NCI-H748 treated with DMSO at 0.1 percent for 48 hours (cell line): ENCODE measurements around the gene CDH9.
"Not testable (repeated sequence)": the region's sequence is repeated elsewhere in the genome, so short reads cannot be mapped to it uniquely, and the experiment has no call there.

ENCODE experiments used
- DNase-seq: peaks from one replicate; lab custom pipeline; 2025; lab: John Stamatoyannopoulos, UW

Gene CDH9

DNA sequence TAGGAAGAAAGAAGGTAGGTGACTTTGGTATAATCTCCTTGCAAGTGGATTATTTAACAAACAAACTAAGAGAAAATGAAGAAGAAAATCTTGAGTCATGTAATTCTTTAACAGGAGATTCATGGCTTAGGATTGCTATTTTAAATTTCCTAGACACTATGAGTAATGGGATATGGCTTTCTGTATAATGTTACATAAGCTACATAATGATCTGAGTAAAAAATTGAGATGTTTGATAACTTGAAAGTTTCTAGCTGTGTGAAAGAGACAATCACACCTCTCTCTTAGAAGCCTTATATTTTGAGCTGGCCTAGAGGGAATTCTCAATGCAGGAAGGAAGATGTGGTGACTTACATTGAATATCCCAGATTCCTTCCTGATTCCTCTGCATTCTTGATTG is 92.5 kb downstream of the CDH9 start:
- DNase-seq = no peak

GRCh38 chr5:26942481-26942880 is 95.9 kb downstream of the CDH9 start:
- no peak for DNase-seq

DNA sequence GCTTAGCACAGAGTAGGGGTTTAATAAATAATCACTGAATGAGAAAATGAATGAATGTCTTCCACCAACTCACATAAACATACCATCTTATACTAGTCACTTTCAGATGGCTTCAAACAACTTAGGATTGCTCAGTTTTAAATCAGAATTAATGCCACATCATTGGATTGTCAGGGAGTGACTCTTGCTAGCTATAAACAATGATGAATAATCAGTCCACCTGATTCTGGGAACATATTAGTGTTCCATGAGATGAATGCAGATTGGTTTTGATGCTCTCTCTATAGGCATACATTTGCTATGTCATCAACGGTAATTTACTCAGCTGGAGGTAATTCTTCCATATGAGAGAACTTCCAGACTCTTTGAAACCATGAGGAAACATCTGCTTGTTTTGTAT is 97.4 kb downstream of the CDH9 start:
- peak; percentile 90 for DNase-seq

DNA sequence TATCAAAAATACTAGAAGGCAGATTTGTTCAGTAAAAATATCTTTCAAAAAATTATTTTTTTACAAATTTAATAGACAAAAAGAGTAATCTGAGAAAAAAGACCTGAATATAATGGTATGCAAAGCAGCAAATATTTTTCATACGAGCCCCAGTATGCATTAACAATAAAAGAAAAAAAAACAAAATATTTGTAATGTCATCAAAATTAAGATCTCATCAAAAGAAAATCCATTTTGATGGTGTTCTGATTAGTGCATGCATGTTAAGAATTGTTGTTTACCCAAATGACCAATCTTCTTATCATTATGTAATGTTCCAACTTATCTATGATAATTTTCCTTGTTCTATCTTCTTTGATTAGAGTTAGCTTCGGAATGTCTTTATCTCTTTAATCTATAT is 106.1 kb downstream of the CDH9 start:
- no peak for DNase-seq

GRCh38 chr5:26921439-26921838 is 116.9 kb downstream of the CDH9 start:
- DNase-seq = no peak

DNA sequence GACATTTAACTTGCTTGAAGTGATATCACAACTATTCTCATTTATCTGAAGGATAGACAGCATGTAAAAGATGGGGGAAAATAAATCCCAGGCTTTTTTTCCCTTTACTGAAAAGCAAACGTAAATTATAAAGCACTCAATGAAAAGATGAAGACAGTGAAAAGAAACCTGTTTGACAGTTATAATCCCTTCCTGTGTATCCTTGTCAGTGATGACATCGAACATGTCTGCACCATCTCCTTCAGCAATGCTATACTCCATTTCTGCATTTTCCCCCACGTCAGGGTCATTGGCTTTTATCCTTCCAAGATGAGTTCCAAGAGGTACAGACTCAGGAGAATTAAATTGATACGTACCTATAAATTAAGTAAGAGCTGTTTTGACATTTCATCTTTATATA is 134.9 kb downstream of the CDH9 start:
- DNase-seq = no peak

DNA sequence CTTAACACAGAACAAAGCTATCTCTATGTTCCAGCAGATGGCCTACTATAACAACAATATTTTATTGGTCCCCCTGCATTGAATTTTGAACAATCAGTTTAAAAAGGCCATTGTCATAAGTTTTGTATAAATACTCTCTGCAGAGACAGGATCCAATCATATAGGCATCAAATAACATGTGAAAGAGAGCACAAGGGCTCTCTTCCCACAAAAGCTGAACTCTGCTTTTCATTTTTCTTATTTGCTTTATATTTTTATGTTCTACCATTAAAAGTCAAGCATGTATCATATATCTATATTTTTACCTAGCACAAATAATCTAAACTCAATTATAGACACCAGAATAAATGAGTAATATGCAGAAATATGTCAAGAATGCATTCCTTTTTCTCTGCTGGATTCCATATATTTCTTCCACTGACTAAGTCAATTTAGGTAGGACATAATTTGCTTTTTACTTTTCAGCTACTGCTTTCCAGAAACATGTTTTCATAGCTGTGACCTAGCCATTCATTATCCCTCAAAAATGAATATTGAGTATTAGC is 143.6 kb downstream of the CDH9 start:
- no peak for DNase-seq

DNA sequence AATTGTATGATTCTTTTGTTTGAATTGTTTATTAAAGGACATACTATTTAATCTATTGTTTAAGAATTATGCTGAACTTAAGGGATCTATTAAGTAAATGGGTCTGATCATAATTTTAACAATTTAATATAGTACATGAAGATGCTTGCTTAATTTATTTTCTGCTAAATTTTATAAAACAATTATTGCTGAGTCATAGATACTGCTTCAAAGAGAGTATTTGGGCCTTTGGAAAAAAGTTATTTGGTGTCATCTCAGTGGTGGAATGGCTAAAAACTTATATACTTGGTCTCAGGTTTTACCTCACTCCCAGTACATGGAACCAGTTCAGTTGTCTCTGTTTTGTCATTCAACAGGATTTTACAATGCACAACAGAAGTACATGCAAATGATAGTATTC is 145.3 kb downstream of the CDH9 start:
- DNase-seq = no peak

DNA sequence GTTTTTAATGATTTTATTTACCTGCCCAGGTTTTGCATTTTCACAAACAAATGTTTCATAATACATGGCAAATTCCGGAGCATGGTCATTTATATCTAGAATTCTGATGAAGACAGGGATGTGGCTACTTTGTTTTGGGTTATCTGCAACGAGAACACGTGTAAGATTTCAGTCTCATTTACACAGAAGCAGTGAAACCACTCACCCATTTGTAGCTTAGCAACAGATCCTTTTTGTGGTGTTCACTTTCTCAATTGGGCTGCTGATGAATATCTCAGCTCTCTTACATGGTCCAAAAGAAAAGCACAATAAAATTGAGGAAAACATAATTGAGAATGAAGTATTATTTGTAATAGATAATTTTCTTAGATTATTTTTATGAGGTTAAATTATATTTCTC is 148.6 kb downstream of the CDH9 start:
- peak; percentile 94 for DNase-seq

DNA sequence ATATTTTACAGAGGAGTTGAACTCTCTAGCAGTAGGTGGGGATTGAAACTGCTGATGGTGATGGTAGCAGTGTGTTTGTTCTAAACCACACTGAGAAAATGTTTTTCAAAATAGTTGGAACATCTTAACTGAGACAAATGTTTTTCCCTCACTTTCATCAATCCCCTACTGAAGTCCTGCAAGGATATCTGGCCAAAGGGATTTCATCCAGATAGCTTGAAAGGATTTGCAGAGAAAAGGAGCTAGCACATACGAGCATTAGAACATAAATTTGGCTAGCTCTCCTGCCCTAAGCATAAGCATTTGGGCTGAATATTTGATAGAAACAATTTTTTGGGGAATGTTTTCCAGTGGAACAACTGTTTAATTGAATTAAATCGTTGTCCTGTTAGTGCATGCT is 153.9 kb downstream of the CDH9 start:
- DNase-seq = no peak

- DNase-seq = no peak
These were observed 155.0 kb downstream of the CDH9 start for GRCh38 chr5:26883375-26883774.

DNA sequence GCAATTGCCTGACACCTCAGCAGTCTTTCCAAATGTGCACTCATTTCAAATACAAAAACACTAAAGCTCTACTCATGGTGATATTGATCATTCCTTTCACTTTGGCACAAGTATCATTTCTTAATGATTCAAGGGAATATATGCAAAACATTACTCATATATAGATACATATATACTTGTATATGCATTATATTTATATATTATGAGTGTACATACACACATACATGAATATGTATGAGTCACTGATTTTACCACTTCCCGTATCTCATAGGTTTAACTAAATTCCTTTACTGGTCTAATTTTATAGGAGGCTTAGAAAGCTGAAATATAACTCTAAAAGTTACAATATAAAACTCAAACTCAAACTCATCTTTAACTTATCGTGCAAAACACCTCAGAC is 156.5 kb downstream of the CDH9 start:
- DNase-seq = no peak

DNA sequence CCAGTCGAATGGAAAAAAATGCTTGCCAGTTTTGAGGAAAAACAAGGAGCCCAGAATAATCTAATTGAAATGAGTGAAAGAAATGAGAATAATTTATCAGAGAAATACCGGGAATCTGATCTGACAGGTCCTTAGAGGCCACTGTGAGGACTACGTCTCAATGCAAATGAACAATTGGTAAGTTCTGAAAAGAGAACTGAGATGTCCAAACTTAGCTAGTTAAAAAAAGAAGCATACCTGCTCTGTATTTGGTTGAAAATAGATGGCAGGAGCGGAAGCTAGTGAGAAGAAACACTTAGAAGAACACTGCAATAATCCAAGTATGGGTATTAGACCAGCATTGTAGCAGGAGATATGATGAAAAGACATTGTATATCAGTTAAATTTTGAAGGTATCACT is 161.2 kb downstream of the CDH9 start:
- no peak for DNase-seq

DNA sequence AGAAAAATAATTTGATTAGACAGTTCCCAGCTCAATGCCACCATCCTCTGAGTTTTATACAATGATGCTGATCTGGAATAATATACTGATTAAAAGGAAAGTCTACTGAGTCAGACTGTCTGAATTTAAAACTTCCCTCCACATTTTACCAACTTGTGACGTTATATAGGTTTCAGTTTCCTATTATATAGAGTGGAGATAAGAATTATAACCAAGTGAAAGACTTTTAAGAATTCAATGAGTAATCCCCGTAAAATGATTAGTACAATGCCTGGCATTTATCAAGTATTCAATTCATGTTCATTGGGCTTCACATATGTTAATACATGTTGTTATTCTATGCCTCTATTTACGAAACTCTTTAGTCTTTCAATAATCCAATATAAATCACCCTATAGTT is 166.0 kb downstream of the CDH9 start:
- DNase-seq = no peak

- DNase-seq = no peak
These were observed 168.6 kb downstream of the CDH9 start for GRCh38 chr5:26869781-26870180.

GRCh38 chr5:26868504-26868903 is 169.9 kb downstream of the CDH9 start:
- DNase-seq = no peak

DNA sequence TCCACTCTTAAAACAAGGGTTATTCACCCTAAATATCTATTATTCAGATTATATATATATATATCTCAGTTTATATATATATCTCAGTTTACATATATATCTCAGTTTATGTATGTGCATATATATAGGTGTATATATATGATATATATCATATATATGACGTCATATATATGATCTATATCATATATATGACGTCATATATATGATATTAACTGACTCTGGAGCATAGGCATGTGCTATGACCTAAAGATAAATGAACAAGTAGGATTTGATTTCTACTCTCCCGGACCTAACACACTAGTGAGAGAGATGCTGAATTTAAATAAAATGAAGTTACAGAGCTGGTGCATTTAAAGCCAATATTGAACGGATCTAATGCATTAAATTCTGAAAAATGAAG is 174.3 kb downstream of the CDH9 start:
- no peak for DNase-seq

DNA sequence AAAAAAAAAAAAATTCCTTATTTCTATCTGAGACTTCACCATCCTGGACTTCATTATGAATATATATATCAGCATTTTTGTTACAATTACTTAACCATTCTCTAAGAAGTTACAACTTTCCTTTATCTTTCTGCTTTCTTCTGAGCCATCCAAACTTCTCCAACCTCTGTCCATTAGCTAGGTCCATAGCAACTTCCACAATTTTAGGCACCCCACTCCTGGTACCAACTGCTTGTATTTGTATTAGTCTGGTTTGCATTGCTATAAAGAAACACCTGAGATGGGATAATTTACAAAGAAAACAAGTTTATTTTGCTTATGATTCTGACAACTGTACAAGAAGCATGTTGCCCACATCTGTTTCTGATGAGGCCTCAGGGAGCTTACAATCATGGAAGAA is 182.1 kb downstream of the CDH9 start:
- DNase-seq = no peak

DNA sequence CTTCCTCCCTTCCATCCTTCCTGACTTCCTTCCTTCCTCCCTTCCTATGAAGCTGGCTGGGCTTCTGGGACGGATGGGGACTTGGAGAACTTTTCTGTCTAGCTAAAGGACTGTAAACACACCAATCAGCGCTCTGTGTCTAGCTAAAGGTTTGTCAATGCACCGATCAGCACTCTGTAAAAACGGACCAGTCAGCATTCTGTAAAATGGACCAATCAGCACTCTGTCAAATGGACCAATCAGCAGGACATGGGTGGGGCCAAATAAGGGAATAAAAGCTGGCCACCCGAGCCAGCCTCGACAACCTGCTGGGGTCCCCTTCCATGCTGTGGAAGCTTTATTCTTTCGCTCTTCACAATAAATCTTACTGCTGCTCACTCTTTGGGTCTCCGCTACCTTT is 185.9 kb downstream of the CDH9 start:
- DNase-seq = not testable (repeated sequence)

DNA sequence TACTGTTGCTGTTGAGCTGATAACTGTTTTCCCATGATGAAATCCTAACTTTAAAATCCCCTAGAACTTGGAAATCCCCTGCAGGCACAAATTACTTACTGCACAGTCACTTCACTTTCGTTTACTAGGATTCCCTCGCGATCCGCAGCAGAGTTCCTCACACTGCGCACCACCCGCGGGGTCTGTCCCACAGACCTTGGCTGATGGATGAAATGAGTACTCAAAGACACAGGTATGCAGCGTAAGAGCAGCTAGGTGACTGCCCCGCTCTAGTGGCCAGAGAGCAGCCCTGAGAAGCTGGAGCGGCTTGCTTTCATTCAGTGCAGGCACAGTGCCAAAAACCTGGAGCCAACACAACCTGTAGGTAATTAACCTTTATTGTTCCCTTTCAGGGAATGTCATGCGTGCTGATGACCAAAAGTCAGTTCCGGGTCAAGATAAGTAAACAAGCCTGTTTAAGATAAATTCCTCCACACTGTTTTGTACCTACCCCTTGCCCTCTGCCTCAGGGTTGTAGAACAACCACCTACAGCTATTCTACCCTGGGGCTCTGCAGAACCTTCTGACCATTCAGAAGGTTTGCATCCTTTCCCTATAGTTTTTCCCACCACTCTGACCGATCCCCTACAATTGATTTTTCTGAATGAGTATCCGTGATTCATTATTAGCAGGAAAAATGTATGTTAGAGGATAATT is 191.2 kb downstream of the CDH9 start:
- DNase-seq = peak; percentile 95

- no peak for DNase-seq
These were observed 194.7 kb downstream of the CDH9 start for GRCh38 chr5:26843677-26844076.

DNA sequence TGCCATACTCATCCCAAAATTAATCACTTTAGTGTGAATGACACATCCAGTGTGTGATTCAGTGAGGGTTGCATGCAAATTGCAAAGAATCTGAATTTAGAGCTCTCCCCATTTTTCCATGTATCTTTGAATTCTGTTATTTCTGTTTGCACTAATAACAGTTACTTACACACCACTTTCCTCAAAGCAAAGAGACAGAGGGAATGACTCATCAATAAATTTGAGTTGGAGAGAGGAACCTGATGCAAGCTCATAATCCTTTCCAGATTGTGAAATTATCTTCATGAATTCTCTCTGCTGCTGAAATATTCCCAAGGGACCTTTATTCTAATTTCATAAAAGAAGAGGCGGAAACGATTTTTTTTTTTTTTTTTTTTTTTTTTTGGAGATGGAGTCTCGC is 204.8 kb downstream of the CDH9 start:
- DNase-seq = no peak
